Cerebellar nuclear complex (tissue), 1 donor: Measurements from ENCODE around the gene CAMTA1.

Source experiments
- DNase-seq, 2 experiments: peaks; one replicate each; lab custom pipeline; 2025; lab: John Stamatoyannopoulos, UW

CAMTA1 gene

DNA sequence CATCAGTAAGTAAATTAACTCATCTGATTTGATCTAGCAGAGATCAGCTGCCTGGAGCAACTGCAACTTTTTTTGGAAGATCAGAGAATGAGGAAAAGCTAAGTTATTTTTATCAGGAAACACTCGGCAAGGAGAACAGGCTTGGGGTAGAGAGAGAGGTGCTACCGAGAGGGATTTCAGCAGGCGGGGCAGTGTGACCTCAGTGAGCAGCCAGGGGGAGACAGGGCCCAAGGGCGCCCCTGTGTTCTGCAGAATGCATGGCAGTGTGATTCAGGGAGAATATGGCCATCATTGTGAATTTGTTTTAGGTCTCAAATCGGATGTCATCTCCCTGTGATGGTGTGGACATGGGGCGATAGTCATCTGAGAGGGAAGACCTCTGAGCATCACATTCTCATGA lies 501.8 kb downstream of the CAMTA1 start:
- DNase-seq: no peak

DNA sequence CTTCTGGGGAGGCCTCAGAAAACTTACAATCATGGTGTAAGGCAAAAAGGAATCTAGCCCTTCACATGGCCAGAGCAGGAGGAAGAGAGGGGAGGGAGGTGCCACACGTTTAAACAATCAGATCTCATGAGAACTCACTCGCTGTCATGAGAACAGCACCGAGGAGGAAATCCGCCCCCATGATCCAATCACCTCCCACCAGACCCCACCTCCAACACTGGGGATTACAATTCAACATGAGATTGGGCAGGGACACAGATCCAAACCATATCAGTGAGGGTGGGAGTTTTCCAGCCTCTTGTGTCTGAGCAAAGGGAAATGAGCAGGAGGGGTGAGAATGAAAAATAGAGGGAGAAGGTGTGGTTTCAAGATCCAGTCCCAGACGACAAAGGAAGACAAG lies 503.7 kb downstream of the CAMTA1 start:
- DNase-seq: no peak

DNA sequence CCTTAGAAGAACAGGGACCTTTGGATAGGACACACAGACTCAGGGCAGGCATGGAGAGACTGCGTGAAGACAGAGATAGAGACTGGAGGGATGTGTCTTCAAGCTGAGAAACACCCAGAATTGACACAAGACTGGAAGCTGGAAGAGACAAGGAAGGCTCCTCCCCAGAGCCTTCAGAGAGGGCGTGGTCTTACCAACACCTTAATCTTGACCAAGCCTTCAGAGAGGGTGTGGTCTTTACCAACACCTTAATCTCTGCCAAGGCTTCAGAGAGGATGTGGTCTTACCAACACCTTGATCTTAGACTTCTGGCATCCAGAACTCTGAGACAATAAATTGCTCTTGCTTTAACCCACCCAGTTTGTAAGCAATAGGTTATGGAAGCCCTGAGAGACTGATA lies 504.4 kb downstream of the CAMTA1 start:
- no peak for DNase-seq

DNA sequence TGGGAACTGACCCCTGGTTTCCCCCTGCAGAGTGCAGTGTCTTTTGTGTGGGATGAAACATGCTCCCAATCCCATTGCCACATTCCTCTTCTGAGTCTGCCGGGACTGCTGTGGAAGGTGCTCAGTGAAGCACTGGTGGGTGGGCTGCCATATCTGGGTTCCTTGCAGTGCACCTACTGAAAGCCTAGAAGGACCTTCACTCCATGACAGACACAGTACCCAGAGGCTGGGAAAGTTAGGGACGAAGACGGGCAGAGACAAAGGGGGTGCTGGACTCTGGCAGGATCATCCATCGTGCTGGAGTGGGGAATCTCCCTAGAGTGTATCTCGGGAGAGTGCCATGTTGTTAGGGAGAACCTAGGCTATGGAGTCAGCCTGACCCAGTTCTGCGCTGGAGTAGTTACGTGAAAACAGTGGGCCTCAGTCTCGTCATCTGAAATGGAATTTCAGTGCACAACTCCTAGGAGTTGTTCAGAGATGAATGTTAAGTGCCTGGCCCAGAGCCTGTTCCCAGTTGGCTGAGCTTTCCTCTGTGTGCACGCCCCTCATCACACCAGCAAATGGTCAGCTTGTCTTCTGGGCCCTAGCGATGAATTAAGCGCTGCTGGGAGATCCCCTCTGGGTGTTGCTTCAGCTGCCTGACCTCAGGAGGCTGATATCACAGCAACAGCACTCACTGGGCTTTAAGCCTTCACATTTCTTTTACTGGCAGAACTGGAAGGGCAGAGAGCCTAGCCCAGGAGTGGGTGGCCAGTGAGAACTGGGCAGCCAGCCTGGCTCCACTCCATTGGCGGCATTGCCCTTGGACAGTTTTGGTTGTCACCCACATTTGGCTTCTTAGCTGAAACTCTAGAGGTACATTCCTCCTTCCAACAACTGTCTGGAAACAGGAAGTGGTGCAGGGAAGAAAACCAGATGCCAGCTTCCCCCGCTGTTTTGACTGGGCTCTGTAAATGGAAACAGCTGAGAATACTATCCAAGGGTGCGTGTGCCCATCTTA lies 506.0 kb downstream of the CAMTA1 start:
- DNase-seq: no peak

DNA sequence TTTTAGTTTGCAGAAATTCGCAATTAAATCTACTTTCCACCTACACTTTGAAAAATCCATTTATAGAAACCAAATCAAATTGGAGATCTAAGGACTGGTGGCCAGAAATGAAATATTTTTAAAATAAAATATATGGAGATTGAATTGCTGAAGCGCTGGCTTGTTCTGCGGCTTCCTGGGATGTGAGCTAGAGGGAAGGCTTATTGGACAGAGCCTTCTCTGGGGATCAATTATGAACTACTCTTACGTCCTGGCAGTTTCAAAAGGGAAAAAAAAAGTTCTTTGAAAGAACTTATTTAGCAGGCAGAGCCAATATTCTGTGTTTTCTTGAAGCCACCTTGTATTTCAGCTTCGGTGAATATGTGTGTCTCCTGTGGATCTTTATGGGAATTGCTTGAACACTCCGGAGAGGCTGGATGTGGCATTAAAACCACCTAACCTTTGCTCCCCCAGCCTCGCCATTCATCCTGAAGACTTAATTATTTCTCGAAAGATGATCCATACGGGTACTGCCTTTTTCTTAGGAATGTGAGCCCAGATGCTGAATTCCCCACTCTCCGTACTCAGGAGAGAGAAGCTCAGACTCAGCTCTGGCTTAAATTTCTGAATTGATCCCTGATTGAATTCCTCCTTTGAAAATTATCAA lies 506.9 kb downstream of the CAMTA1 start:
- no peak for DNase-seq

DNA sequence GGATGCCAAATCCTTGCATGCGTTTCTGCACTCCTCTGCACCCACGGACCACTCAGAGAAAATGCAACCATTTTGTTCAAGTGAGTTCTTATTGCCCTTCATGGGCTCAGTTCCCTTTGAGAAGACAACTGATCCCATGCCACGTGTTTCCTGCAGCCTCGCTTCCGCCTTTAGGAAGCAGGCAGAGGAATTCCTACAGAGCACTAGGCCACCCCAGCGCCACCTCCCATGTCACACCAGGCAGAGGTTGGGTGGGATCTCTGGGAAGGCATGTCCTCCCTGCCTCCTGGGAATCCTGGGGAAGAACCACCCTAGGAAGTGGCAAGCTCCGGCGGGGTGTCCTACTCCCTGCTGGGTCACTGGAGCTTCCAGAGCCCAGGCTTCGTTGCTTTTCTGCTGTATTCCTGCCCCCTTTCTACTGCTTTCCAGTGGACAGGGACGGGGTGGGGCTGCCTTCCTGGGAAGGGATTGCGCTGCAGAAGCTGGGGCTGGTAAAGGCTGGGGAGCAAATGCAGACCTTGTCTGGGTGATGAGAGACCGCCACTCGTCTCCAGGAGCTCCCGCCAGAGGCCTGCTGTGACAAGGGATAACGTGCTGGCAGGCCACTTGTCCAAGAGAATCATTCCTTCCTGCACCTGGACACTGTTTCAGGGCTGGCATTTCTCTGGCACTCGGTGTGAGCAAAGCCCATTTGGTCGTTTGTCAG lies 507.6 kb downstream of the CAMTA1 start:
- DNase-seq: peak; percentile 16 to 42

DNA sequence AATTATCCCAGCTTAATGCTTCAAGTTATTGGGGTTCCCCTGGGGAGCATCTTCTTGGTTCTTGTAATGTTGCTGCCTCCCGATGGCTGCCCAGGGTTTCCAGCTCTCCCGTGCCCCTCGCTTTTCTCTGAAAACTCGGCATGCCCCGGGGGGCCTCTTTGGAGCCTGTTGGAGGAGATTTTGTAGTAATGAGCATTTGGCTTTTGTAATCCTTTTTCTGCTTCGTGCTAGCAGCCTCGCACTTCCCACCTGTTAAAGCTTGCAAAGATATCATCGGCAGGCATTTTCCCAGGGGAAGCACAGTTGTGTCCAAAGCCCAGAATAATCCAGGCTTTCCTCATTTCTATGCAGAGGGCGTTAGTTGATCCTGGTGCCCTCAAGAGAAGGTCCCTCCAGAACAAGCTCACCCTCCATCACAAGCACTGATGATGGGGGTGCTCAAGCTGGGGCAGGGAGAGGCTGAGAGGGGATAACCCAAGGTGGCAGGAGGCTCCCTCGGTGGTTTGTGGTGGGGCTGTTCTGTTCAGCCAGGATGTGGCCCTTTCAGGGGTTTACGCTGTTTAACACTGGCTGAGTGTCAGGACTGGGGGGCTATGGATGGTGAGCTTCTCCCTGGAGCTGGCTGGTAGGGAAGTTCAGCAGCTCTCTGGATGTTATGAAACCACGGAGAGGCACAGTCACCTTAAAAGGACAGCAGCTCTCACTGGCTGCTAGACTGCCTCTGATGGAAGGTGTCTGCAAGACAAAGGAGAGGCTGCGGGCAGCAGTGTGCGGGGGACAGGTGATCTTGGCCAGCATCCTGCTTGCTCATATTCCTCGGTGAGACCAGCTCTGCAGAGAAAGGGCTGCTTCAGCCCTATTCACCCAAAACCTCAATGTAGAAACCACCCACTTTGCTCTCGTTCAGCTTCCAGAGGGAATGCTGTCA lies 508.7 kb downstream of the CAMTA1 start:
- no peak for DNase-seq

DNA sequence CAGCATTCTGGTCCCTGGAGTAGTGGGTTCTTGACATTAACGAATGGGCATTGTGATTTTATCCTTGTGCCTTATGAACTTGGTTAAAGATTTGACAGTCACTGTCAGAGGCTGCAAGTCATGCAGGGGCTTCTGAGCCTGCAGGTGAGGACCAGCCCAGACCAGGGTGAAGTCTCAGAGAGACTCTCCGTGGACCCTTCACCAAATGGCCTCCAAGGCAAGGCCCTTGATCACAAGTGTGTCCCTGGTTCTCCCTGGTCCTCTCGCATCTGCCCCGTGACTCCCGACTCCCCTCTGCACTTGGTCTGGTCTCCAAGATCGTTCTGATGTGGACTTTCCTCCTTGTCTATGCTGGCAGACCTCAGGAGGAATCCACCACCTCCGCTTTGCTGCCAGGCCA lies 509.4 kb downstream of the CAMTA1 start:
- DNase-seq: no peak

DNA sequence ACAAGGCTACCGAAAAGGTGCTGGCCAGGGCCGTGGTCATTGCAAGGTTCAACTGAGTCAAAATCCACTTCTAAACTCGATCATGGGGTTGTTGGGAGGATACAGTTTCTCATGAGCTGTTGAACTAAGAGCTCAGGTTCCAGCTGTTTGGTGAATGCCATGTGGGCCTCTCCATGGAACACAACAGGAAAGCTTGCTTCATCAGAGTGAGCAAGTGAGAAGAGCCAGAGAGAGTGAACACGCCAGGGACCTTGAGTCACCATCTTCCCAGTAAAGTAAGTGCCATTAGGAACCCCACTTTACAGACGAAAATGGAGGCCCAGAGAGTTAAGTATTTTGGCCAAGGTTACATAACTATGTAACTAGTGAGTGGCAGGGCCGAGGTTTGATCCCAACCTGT lies 510.7 kb downstream of the CAMTA1 start:
- no peak for DNase-seq

DNA sequence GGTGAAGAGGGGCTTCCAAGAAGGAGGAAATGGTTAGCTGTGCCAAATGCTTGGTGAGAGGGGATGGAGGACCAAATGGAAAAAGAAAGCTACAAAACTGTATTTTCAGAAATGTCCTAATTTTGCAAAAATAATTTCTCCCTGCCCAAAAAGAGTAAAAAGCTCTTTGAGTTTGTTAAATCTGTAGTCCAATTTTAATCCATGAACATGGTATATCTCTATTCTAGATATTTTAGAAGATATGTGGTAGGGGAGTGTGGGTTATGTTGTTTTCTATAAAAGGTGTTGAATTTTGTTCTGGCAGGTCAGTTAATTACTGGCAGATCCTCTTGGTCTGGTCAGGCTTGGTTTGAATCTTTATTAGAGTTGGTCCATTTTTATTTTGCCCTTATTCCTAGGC lies 511.7 kb downstream of the CAMTA1 start:
- DNase-seq: no peak

DNA sequence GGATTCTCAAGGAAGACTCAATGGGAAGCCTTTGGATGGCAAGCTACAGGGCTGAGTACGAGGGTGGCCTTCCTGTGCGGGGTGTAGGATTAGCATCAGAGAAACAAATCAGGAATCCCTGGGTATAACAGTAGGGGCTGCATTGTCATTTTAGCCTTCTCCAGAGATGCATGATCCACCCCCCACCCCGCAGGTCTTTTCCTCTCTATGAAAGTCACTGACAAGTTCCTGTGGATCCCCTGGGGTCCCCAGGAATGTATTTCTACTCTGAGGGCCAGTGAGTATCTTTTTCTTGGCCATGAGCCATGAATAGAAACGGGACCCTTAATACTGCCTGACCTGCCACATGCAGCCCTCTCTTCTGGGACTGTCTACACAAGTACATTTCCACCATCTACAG lies 512.9 kb downstream of the CAMTA1 start:
- DNase-seq: no peak

DNA sequence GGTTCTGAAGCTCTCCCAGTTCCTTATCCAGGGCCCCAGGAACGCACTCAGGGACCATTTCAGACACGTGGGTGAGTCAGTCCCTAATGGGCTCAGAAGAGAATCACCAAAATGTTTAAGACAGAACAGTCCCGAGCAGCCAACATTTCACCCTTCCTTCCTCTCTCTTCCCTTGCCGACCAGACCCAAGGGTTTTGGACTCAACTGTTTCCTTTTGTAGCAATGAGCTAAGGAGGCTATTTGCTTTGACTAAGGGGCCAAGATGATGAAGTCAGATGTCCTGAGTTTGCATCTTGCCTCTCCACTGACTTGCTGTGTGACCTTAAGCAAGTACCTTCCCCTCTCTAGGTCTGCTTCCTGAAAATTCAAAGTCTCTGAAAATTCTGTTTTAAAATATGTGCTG lies 513.5 kb downstream of the CAMTA1 start:
- no peak for DNase-seq

DNA sequence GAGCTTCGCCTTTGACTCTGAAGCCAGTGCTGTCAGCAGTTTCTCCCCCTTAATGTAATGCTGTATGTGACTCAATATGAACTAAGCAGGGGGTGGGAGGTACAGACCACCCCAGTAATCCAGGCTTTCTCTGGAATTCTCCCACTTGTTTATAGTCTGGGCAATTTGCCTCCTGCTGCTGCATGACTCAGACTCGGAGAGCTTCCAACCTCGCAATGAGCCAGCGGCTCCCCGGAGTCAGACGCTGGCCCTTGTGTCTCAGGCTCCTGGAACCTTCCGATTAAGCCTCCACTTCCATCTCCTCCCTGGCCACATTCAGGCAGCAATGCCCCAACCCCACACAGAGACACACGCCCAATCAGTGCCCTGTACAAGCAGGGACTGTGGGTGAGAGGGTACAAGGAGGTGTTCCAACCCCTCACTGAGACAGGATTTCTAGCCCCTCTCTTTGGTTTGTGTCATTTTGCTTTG lies 514.1 kb downstream of the CAMTA1 start:
- no peak for DNase-seq

DNA sequence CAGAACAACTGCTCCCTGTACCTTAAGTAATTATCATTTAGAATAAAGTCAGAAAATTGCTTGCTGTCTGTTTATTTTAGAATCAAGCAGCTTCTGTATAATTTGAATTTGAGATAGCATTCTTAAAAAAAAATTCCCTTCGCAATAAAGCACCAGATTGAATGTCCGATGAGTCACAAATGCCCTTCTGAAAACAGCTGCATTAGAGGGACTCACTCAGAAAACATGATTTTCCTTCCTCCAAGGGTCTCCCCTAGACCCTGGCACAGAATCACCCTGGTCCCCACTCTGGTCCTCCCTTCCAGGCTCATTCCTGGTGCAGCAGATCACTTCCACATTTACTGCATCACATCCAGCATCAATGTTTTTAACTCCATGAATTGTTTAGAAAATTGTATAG lies 514.7 kb downstream of the CAMTA1 start:
- DNase-seq: no peak

DNA sequence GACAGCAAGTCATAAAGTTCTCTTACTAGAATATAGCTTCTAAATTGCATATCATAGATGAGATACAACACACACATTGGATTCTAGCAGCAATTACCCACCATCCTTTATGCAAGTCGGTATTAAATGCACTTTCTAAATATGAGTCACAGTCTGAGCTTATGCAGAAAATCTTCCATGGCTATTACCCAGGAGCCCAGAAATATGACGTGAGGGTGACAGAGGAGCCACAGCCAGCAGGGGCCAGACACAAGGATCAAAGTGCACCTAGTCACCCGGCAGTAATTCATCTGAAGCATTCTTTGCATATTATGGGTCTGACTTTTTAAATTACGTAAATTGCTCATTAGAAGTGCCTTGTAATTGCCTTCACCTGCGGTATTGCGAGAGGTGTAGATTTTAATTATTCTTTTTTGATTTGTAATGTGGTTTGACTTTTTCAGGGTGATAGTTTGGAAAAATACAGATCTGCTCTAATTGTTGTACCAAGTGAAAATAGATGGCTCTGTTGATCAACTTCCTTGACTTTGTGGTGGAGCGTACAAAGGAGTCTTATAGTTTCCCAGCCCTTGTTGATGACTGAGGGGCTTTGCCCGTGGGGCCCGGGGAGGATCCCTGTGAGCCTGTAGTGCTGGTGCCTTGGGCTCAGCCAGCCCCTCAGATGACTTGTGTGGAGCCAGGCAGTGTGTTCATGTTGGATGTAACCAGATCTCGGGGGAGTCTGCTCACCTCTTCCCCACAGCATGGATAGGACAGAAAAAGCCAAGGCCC lies 515.8 kb downstream of the CAMTA1 start:
- no peak for DNase-seq

DNA sequence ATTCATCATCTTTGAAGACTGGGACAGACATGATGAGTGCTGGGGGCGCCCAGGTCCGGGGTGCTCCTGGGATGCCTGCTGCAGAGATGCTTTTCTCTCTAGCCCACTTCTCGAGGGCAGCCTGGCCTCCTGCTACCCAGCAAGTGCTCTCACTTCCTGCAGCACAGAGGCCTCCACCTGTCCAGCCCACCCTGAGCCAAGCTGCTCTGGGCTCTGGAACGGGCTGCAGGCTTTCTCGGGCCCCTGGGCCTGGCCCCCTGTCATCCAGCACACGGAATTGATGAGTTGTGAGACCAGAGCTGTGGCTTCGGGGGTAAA lies 516.4 kb downstream of the CAMTA1 start:
- DNase-seq: no peak

DNA sequence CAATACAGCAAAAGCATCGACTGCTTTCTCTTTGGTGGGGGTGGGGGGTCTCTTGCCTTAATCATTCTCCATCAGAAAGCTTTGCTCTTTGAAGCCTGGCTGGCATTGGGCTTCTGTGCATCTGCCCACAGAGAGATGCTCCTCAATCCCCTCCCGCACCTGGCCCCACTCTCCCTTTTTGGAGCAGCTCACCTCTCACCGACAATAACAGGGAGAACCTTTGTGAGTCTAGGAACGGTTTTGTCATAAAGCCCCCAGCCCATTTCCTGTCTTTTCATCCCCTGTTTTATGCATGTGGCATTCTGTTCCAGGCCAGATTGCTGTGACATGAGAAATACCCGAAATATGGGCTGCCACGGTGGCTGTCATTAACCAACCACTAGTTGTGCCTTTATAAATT lies 516.9 kb downstream of the CAMTA1 start:
- no peak for DNase-seq

DNA sequence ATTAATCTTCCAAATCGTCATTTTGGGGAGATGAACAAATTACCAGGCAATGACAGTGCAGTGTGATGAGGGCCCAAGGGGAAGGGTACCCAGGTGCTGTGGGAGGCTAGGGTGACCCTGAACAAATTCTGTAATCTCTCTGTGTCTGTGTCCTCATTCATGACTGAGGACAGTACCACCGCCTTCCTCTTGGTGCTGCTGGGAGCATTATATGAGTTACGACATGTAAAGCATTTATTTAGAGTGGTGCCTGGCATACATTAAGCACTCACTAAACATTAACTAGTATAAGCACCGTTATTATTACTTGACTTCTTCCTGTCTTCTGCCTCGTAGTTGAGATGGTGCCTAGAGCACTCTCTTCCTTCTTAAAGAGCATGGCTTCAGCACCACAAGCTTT lies 517.6 kb downstream of the CAMTA1 start:
- no peak for DNase-seq

DNA sequence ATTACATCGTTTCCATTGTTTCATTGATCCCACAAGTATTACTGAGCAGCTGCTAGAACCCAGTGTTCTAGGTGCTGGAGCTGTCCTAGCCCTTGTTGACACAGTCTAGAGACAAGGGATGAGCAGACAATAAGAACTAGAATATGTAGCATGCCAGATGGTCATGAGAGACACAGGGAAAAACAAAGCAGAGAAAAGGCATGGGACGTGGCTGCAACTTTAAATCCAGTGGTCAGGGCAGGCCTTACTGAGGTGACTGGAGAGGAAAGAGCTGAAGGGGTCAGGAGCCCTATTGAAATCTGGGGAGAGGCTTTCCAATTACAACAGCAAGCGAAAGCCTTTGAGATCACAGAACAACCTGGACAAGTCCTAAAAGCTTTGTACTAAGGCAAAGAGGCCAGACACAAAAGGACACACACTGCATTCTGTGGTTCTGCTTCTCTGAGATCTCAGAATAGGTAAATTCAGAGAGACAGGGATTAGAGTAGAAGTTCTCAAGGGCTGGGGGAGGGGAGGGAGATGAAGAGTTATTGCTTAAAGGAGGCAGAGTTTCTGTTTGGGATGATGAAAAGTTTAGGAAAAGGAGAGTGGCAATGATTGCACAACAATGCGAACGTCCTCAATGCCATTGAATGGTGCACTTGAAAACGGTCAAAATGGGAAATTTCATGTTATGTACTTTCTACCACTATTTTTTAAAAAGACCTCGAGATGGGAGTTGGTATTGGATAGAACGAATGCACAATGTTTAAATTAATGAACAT lies 518.5 kb downstream of the CAMTA1 start:
- DNase-seq: no peak

DNA sequence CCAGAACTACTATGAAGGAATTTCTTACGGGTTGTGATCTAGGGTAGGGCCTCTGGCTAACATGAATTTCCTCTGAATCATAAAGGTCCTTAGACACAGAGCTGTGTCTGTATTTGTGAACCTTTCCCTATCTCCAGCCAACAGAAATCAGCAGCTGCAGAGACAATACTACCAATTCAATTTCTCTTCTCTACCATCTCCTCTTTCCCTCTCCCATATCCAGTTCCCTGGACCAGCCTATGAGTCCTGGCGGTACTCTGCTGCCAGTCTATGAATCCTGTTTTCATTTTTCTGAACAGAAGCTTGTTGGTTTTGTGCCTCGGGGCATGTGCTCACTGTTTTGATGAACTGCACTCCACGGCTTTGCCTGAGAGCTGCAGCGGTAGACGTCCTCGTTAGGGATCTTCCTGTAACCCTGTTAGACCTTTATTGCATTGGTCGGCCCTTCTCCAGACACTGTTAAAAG lies 527.9 kb downstream of the CAMTA1 start:
- no peak for DNase-seq
